Activated T-cell treated with anti-CD3 and anti-CD28 coated beads for 48 hours (primary cell): ENCODE measurements around the gene NKD2.
"Not testable (repeated sequence)": the region's sequence is repeated elsewhere in the genome, so short reads cannot be mapped to it uniquely, and the experiment has no call there.

Experiments
- DNase-seq: peaks from one replicate; pipeline ENCODE4 v3.0.0-alpha.2; 2020; ENCODE audit warnings: low read depth

NKD2 gene

DNA sequence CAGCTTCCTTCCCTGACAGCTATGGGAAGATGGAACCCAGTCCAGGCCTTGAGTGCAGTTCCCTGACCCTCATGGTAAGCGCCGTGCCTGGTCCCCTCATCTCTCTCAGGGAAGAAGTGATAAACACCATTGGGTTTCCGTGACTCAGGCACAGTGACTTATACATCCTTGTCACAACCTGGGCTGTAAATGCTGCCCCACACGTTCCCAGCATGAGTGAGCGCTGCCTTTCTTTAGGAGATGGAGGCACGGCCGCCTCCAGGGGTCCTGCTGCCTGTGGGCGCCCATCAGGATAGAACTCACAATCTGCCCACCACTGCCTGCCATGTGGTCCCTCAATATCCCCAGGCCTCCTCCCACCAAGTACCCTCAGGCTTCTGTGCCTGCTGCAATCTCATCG, 8.3 kb upstream of the NKD2 start:
- DNase-seq: no peak

GRCh38 chr5:1000831-1001230, 7.8 kb upstream of the NKD2 start:
- DNase-seq: not testable (repeated sequence)

GRCh38 chr5:1001406-1002270, 7.0 kb upstream of the NKD2 start:
- no peak for DNase-seq

DNA sequence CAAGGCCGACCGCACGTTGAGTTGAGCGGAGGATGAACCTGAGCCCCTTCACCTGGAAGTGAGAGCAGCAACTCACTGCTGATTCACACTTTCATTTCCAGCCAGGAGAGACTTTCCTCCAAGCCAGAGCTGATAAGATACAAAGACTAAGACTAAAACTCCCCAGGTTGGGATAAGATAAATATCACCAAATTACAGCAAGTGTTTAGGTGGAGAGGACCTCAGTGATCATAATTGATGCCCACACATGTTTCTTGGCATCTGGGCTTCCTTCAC, 6.4 kb upstream of the NKD2 start:
- no peak for DNase-seq

DNA sequence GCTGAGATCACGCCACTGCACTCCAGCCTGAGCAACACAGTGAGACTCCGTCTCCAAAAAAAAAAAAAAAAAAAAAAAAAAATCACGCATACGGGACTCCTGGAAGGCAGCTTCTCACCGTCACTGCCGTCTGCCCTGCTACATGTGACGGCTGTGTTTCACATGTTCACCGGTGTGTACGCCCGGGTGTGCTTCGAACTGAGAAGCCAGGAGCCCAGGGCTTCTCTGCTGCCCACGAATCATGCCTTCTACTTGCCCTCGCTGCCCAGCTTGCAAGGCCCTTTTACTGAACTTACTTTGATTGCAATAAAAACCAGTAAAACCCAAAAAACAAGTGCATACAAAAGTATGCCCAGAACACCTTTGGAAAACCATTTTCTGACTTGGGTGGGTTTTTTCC, 5.8 kb upstream of the NKD2 start:
- no peak for DNase-seq

DNA sequence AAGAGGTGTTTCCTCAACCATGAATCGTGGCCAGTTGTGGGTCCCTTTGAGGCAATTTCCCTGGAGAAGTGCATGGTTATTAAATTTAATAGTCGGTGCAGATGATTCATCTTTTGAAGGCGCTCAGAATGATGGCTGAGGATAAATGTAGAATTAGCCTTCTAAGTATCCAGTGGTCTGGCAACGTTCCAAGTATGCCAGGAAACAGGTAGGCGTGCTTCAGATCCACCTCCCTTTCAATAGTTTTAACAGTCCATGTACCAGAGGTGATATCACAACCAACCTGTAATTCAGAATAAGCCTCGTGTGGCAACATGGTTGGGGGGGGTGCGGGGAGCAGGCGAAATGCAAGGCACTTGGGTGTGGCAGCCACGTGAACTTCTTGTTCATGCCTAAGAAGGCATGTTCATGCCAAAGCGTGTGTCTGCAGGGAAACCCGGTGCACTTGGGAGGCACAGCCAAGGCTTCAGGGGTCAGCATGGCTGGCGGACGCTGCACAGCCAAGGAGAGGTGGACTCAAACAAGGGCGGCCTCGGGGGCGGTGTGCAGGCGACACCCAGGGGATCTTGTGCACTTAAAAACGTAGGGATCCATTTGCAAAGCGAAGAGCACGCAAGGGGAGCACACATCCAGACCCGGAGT, 5.2 kb upstream of the NKD2 start:
- DNase-seq: no peak

DNA sequence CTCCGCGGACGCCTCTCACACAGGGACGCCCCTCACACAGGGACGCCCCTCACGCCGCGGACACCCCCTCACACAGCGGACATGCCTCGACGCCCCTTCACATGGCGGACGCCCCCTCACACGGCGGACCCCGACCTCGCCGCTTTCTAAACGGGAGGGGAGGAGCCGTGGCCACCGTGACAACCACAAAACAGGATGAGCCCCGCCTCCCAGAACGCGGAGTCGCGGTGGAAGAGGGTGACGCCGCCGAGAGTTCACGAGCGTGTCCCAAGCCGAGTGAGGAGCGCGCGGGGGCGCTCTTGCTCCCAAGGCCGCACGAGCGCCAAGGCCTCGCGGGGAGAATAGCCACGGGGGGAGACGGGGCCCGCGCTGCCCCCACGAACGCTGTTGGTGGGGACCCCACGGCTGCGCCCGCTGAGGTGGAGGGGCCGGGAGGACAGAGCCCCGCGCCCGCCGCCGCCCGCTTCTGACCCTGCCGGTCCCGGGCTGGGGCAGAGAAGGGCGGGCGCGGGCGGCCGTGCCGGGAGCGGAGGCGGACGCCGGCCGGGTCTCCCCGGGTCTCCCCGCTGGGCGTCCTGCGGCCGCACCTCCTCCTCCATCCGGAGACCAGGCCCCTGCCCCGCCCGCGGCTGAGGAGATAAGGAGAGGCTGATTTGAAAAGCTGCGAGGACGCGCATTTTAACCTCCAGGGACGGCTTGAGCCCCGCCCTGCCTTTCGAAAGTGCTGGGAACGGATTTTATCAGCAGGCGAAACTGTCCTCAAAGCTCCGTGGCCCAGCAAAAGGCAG, 3.9 kb upstream of the NKD2 start:
- DNase-seq: peak; percentile 30

DNA sequence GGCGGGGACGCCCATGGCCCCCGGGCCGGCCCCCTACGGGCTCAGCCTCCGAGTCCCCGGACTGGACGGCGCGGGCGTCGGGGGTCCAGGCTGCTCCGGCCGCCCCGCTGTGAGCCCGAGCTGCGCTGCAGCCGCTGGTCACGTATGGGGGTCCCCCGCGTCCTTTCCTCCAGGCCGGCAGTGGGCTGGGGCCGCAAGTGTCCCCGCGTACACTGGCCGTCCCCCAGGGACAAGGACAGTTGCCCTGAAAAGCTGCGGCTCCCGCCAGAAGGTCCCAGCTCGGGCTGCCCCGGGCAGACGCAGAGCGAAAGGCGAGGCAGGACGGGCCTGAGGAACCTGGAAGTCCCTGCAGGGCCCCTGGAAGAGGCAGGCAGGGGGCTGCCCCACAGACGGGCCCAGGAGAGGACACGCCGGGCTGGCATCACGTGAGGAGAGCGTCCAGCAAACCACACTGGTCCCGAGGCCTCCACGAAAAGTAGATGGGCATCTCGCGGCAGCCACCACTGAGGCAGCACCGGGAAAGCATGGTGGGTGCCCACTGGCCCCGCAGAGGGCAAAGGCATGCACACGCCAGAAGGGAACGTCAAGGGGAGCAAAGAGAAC, 3.3 kb upstream of the NKD2 start:
- no peak for DNase-seq

DNA sequence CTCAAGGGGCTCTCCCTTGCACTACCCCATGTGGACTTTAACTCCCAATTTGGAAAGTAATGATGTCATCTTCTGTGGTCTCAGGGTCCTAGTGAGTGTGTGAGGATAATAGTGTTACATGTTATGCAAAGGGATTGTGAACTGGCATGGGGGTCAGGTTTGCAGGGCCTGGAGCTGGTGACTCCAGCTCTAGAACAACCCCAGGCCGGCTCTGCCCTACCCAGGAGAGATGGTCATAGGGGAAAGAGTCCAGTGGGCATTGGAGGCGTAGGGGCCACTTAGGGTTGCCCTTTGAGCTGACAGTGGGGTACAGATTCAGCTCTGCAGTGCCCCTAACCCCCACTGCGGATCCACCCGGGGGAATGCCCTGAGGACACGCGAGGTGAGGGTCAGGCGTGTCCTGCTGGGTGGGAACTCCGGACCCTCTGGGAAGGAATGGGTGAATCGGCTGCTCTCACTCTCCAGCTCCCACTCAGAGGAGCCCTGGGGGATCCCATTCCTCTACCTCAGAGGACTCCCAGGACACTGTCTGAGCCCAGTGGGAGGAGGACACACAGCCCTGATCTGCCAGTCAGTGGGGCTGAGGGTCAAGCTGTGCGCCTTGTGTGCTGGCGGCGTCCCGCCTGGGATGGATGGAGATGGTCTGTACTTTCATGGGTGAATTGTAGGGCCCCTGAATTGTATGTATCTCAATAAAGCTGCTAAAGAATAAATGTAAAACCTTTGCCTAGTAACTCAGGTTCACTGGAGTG, 2.5 kb upstream of the NKD2 start:
- DNase-seq: no peak

DNA sequence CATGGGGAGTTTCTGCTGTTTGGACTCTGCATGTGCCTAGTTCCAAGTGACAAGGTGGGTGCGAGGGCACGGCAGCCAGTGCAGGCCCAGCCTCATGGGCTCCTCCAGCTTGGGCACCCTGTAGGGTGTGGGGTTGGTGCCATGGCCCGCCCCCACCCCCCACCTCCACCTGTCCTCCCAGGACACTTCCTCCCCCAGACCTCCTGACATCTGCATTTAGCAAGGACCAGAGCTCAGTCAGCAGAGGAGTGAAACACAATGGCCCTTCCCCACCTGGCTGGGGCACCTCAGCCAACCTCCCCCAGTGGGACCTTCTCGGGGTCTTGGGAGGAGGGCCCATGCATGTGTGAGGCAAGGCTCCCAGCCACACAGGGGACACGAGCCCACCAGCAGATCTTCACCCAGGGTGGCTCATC, 1.9 kb upstream of the NKD2 start:
- no peak for DNase-seq

GRCh38 chr5:1007221-1007680, 1.4 kb upstream of the NKD2 start:
- DNase-seq: no peak

- no peak for DNase-seq
Measured at GRCh38 chr5:1007681-1008450, 736 bp upstream of the NKD2 start.

DNA sequence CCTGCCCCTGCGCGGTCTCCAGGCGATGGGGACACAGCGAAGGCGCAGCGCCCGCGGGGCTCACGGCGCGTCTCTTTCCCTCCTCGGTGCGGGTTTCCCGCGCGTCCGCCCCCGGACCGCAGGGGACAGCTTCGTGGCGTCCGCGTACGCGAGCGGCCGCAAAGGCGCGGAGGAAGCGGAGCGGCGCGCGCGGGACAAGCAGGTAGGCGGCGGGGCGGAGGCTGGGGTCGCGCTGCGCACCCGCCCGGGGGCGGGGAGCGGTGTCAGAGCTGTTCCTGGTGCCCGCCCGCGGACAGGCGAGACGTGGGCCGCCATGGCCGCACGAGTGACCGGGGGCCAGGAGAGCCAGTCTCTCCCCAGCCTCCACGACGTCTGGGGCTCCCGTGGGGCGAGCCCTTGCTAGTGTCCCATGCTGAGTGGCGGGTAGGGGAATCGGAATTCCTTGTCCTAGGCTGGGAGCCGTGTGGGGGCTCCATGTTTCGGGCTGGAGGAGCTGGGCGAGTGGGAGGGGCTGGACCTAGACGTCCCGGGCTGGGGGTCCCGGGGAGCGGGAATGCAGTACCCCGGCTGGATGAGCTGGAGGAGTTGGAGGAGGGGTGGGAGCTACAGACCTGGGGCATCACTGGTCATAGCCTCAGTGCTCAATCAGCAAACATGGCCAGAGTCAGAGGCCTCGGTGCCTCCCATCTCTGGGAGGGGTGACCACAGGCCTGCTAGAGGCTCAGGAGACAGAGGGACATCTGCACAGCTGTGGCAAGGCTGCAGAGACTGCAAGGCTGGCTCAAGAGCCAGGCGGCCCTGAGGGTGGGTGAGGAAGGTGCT, 968 bp downstream of the NKD2 start:
- DNase-seq: no peak

- no peak for DNase-seq
Measured at GRCh38 chr5:1010181-1010510, 1.5 kb downstream of the NKD2 start.

GRCh38 chr5:1010641-1011046, 2.0 kb downstream of the NKD2 start:
- no peak for DNase-seq

DNA sequence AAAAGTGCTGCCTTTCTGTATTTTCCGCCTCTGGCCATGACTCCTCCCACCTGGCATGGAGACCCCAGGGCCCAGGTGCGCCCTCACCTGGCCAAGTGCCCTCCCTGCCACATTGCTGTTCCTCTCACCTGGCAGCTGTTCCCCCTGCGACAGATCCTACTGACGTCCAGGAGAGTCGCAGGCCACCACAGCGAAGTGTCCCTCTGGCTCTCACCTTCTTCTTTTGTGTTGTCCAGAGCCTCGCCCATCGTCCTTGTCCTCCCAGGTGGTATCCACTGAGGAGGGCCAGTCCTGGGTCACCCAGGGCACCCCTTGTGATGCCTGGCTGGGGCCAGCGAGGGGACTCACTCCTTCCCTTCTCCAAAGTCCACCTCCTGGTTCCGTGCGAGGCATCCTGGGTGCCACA, 2.6 kb downstream of the NKD2 start:
- peak; percentile 50 for DNase-seq

- no peak for DNase-seq
Measured at GRCh38 chr5:1011741-1012312, 3.2 kb downstream of the NKD2 start.

DNA sequence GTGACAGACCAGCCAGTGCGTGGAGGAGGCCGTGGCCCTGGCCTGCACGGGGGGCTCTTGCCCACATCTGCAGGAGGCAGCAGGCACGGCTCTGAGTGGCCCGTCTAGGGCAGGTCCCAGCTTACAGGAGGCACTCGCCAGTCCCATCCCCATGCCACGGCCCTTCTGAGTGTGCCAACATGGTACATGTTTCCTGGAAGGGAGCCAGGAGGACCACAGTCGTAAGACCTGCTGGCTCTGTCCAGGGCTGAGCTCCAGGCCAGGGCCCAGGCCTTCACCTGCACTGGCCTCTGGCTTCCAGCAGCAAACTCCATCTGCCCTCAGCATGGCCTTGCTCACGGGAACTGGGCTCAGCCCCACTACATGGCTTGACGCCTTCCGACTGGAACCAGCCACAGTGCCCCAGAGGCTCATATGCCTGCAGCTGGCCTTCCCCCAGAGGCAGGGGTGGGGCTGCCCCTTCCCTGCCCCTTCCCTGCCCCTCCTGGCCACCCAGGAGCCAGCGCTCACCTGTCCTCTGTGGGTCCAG, 3.8 kb downstream of the NKD2 start:
- no peak for DNase-seq

DNA sequence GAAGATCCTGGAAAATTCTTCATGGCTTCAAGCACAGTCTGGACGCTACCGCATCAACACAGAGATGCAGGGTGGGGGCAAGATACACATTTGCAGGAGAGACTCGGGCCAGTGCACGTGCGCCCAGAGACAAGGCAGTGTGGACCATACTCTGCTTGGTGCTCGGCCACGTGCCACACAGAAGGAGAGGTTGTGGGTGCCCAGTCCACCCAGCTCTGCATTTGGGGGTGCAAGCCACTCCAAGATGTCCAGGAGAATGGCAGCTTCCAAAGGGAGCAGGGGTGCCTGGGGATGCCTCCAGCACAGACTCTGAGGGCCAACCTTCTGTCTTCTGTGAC, 4.3 kb downstream of the NKD2 start:
- no peak for DNase-seq
